HCT116 (cell line): ENCODE data around the gene TTC19. TPM values are rescaled to one million over a fixed set of nuclear protein-coding genes. Genes with fewer than 3 reads are reported as not detected.

Experiments
- CBX3 ChIP-seq: IDR thresholded peaks from 2 replicates; pipeline ENCODE4 v1.6.1; 2012; ENCODE audit warnings: low read depth
- EGR1 ChIP-seq: IDR thresholded peaks from 2 replicates; pipeline ENCODE4 v1.6.1; 2012; ENCODE audit warnings: low read depth
- ELF1 ChIP-seq: IDR thresholded peaks from 2 replicates; pipeline ENCODE4 v1.6.1; 2012; ENCODE audit warnings: low read depth, borderline replicate concordance
- EZH2 ChIP-seq: fragments of 200-600 bp; sonication (generic); IDR thresholded peaks from 2 replicates; pipeline ENCODE4 v1.6.1; 2017; ENCODE audit warnings: antibody characterized with exemption, mixed run types
- FOSL1 ChIP-seq: IDR thresholded peaks from 2 replicates; pipeline ENCODE4 v1.6.1; 2012; ENCODE audit warnings: low read depth
- JUND ChIP-seq: IDR thresholded peaks from 2 replicates; pipeline ENCODE4 v1.6.1; 2012
- POLR2A ChIP-seq: IDR thresholded peaks from 2 replicates; pipeline ENCODE4 v1.7.0; 2011; ENCODE audit warnings: borderline replicate concordance; ENCODE audit not compliant: insufficient read depth, insufficient read length; ENCODE audit errors: extremely low read depth
- RAD21 ChIP-seq: IDR thresholded peaks from 2 replicates; pipeline ENCODE4 v1.6.1; 2012; ENCODE audit warnings: low read depth, mild to moderate bottlenecking
- SP1 ChIP-seq: IDR thresholded peaks from 2 replicates; pipeline ENCODE4 v1.6.1; 2012; ENCODE audit warnings: low read depth
- SRF ChIP-seq: IDR thresholded peaks from 2 replicates; pipeline ENCODE4 v1.6.1; 2012; ENCODE audit warnings: low read depth
- ZFX ChIP-seq: fragments of 450-650 bp; IDR thresholded peaks from 2 replicates; pipeline ENCODE4 v1.6.1; 2017
- ZNF274 ChIP-seq: fragments of 200-500 bp; sonication (Bioruptor generic); IDR thresholded peaks from 2 replicates; pipeline ENCODE4 v1.6.1; 2014; ENCODE audit warnings: mild to moderate bottlenecking, low read depth, low read length, inconsistent platforms
- total RNA-seq: library from RNA; stranded (reverse); gene quantifications from one replicate; pipeline ENCODE4 v1.2.1, GENCODE V29; 2021; ENCODE audit not compliant: unreplicated experiment
- TF ChIP-seq, protein P1 (sequence below): IDR thresholded peaks from 2 replicates; pipeline ENCODE4 v1.6.1; 2012
- TF ChIP-seq, protein P2 (sequence below), 3 experiments: fragments of 200-600 bp in 1 of 3; sonication (generic) in 1 of 3; IDR thresholded peaks in 2 of 3; conservative IDR thresholded peaks in 1 of 3; 2 replicates each; pipeline ENCODE4 v1.5.1; 2012 to 2017; ENCODE audit warnings: low read depth in 2 of 3, low read length in 2 of 3, antibody characterized with exemption in 1 of 3, borderline replicate concordance in 1 of 3, control low read depth in 1 of 3, mild to moderate bottlenecking in 1 of 3, mixed read lengths in 1 of 3, mixed run types in 1 of 3, moderate library complexity in 1 of 3; ENCODE audit not compliant: insufficient read depth in 1 of 3

The TTC19 gene
- total RNA-seq, 1 experiment from 2014 or later, result 61.3 TPM

DNA sequence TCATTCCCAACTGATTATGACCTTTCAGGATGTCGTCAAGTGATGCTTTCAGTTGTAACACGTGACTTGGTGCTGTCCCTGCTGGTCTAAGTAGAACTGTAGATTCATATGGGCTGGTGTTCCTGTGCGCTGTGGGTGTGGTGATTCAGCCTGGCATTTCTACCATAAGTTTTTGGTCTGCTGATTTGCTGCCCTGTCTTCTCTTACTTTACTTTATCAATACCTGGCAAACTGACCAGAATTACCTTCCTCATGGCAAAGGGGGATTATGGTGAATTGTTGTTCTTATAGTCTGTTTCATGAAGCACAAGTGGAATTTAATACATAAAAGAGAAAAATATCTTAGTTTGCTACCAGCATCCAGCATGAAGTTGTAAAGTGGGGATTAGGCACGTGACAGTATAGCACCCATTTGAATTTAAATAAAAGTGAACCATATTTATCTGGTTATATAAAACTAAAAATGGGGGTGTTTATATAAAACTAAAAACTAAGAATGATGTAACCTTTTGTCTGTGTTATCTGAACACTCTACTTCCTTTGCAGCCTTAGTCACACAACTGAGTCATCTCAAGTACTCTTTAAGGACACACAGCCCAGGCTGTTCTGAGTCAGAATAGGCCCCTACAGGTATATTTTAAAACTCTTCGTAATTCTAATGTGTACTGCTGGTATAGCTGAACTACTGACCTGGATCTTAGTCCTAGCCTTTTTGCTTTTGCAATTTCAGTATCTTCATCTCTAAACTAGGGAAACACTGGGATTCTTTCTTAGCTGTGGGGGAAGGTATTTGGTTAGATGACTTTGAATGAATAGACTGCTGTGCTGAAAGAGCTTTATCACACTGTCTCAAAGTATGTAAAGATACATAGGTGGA lies 28.3 kb downstream of the TTC19 start (continued):
- TF ChIP-seq ZFX (no peak), EGR1 (no peak), EZH2 (no peak), CBX3 (no peak; the same call in none of the 2 replicates), FOSL1 (peak; percentile 97), POLR2A (no peak), ZNF274 (no peak), SRF (peak; percentile 40; the same call in 1 of the 2 replicates), JUND (peak; percentile 91), SP1 (peak; percentile 74), ELF1 (no peak), RAD21 (peak; percentile 27; the same call in 1 of the 2 replicates)
- TF ChIP-seq, protein P1, sequence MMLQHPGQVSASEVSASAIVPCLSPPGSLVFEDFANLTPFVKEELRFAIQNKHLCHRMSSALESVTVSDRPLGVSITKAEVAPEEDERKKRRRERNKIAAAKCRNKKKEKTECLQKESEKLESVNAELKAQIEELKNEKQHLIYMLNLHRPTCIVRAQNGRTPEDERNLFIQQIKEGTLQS, result 0 out of 2 replicates have a peak, but pooled peaks have one; percentile 49
- TF ChIP-seq, protein P2, sequence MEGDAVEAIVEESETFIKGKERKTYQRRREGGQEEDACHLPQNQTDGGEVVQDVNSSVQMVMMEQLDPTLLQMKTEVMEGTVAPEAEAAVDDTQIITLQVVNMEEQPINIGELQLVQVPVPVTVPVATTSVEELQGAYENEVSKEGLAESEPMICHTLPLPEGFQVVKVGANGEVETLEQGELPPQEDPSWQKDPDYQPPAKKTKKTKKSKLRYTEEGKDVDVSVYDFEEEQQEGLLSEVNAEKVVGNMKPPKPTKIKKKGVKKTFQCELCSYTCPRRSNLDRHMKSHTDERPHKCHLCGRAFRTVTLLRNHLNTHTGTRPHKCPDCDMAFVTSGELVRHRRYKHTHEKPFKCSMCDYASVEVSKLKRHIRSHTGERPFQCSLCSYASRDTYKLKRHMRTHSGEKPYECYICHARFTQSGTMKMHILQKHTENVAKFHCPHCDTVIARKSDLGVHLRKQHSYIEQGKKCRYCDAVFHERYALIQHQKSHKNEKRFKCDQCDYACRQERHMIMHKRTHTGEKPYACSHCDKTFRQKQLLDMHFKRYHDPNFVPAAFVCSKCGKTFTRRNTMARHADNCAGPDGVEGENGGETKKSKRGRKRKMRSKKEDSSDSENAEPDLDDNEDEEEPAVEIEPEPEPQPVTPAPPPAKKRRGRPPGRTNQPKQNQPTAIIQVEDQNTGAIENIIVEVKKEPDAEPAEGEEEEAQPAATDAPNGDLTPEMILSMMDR (IDR thresholded peaks at IDR 0.05 in 2 of 3, conservative IDR thresholded peaks at IDR 0.05 in 1 of 3; ENCODE audit: borderline replicate concordance in 1 of 3, insufficient read depth in 1 of 3, low read depth in 2 of 3, low read length in 2 of 3), result no peak; a peak in 1 of 6 replicates
- TF ChIP-seq, all 23 proteins: peak for 10
